22Rv1 (cell line): ENCODE data around the gene GRAP2.

Experiments
- H3K27ac ChIP-seq: fragments of 450-650 bp; 2 replicates; pipeline ENCODE4 v1.5.1; 2017
- CTCF ChIP-seq: fragments of 450-650 bp; IDR thresholded peaks from 2 replicates; pipeline ENCODE4 v1.5.1; 2017; ENCODE audit warnings: mild to moderate bottlenecking
- ZFX ChIP-seq: fragments of 450-650 bp; IDR thresholded peaks from 2 replicates; pipeline ENCODE4 v1.6.1; 2017; ENCODE audit warnings: antibody characterized with exemption, borderline replicate concordance

GRAP2 gene

DNA sequence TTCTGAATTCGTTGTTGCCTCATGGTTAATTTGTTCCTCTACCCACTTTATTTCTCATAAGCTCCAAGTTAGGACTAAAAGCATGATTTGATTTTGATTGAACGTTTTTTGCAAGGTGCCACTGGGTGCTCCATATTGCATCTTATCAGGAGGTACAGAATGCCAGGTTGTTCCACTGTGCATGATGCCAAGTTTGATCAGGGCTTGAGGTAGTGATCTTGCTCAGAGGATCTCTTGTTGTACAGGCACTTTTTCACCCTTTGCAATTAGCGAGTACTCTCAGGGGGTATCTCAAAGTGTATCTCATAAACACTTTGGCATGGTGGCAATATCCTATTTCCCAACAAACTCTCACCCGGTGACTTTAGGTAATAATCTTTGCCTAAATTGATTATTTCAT lies 4.0 kb downstream of the GRAP2 start:
- H3K27ac ChIP-seq = no peak overlapping the region
- no peak for TF ChIP-seq ZFX
- TF ChIP-seq CTCF = no peak

DNA sequence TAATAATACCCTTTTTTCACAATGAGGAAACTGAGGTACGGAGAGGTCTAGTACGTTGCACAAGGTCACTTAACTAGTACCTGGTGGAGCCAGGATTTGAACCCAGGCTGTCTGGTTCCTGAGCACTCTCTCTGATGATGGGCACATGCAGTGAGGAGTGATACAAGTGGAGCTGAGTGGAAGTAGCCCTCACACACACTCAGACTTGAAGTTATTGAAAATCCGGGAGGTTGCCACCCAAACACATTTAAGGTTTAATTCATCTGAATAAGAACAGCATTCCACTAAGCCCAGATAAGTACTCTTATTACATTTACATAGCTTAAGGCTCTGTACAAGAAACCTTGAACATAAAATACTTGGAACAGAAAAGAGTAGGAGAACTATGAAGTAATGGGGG lies 4.8 kb downstream of the GRAP2 start:
- H3K27ac ChIP-seq = no peak overlapping the region
- TF ChIP-seq CTCF (no peak), ZFX (no peak)

DNA sequence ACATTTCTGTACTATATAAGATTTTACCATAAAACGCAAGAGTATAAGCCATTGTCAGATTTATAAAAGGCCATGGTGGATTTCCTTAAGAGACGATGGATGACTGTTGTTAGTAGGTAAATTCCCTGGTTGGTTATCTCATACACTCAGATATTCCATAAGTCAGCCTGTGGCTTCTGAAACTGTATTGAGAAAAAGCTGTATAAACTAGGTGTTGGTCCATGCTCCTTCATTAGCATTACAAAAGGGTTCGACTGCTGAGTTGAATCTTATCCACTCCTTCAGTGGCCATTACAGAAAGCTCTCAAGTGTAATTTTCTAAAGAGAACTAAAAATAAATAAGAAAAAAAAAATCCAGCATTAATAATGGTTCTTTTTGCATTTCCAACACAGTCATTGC lies 5.3 kb downstream of the GRAP2 start:
- TF ChIP-seq ZFX (no peak), CTCF (no peak)

DNA sequence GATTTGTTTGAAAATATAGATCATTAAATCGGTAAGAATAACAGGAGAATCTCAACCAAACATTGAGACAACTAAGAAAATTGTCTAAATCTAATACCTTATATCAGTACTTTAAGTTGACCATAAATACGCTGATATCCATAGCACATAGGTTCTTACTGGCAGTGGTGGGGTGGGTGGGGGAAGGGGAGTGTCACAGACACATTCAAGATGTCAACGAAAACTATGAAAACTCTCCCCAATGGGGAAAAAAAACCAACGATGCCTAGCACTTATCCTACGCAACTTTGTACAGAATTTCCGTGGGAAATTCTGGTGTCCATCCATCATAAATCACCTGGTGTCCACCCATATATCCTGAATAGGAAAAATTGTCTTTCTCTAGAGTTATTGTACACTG lies 6.2 kb downstream of the GRAP2 start:
- no peak overlapping the region for H3K27ac ChIP-seq
- TF ChIP-seq ZFX (no peak), CTCF (no peak)

More for the DNA sequence above, 5.3 kb downstream of the GRAP2 start:
- no peak overlapping the region for H3K27ac ChIP-seq

GRCh38 chr22:39907605-39908097 lies 6.8 kb downstream of the GRAP2 start:
- H3K27ac ChIP-seq = no peak overlapping the region
- TF ChIP-seq ZFX = no peak
- no peak for TF ChIP-seq CTCF

- TF ChIP-seq CTCF = no peak
- no peak for TF ChIP-seq ZFX
- H3K27ac ChIP-seq = no peak overlapping the region
Observed at GRCh38 chr22:39908136-39908535, 7.3 kb downstream of the GRAP2 start.

- TF ChIP-seq CTCF = no peak
- no peak for TF ChIP-seq ZFX
- H3K27ac ChIP-seq = no peak overlapping the region
Observed at GRCh38 chr22:39908737-39909136, 7.9 kb downstream of the GRAP2 start.
